HEK293 (cell line): Measurements from ENCODE around the gene CDK17.
"Not testable (repeated sequence)": the region's sequence is repeated elsewhere in the genome, so short reads cannot be mapped to it uniquely, and the experiment has no call there.

Experiments used
- CTCF ChIA-PET: fragments of 350-600 bp; formaldehyde crosslinking; extraction: SDS; loops from one replicate; lab custom pipeline; 2021; ENCODE audit warnings: antibody characterized with exemption; lab: Yijun Ruan, JAX
- POLR2A ChIA-PET: fragments of 300-600 bp; formaldehyde crosslinking; extraction: SDS; loops from one replicate; lab custom pipeline; 2020; ENCODE audit warnings: antibody characterized with exemption, inconsistent platforms; lab: Yijun Ruan, JAX
- H3K27ac ChIP-seq: fragments of 200-500 bp; sonication (Bioruptor generic); 2 replicates; pipeline ENCODE4 v1.5.1; 2014; ENCODE audit warnings: low read depth, low read length, control low read depth, inconsistent platforms; ENCODE audit errors: extremely low read depth
- H3K36me3 ChIP-seq, 2 experiments: fragments of 200-500 bp in 1 of 2; sonication (Bioruptor generic) in 1 of 2; 1 replicate in 1 of 2; 2 replicates in 1 of 2; pipeline ENCODE4 v1.5.1; 2014 to 2017; ENCODE audit warnings: inconsistent platforms in 2 of 2, low read length in 2 of 2; ENCODE audit not compliant: control insufficient read depth in 2 of 2, insufficient read depth in 1 of 2
- H3K4me1 ChIP-seq: fragments of 200-500 bp; sonication (Bioruptor generic); 2 replicates; pipeline ENCODE4 v1.5.1; 2014; ENCODE audit warnings: mild to moderate bottlenecking, low read length, inconsistent platforms; ENCODE audit not compliant: control insufficient read depth, insufficient read depth
- H3K4me3 ChIP-seq: 2 replicates; pipeline ENCODE4 v1.5.1; 2011; ENCODE audit warnings: low read depth, mild to moderate bottlenecking, control low read depth, low read length, moderate library complexity
- H3K9me3 ChIP-seq: fragments of 200-500 bp; sonication (Bioruptor generic); 2 replicates; pipeline ENCODE4 v1.5.1; 2014; ENCODE audit warnings: low read depth, low read length, inconsistent platforms; ENCODE audit not compliant: control insufficient read depth, insufficient read depth
- GLIS2 ChIP-seq: fragments of 450-650 bp; formaldehyde crosslinking; IDR thresholded peaks from 2 replicates; pipeline ENCODE4 v1.5.1; 2016; ENCODE audit warnings: missing biosample characterization, missing genetic modification characterization
- KLF1 ChIP-seq: fragments of 450-650 bp; formaldehyde crosslinking; IDR thresholded peaks from 2 replicates; pipeline ENCODE4 v1.5.1; 2016; ENCODE audit warnings: missing biosample characterization, missing genetic modification characterization
- KLF17 ChIP-seq: fragments of 450-650 bp; formaldehyde crosslinking; IDR thresholded peaks from 2 replicates; pipeline ENCODE4 v1.5.1; 2016; ENCODE audit warnings: missing biosample characterization, missing genetic modification characterization
- KLF9 ChIP-seq: fragments of 450-650 bp; formaldehyde crosslinking; IDR thresholded peaks from 2 replicates; pipeline ENCODE4 v1.5.1; 2016; ENCODE audit warnings: missing biosample characterization, missing genetic modification characterization, low read depth
- PRDM10 ChIP-seq: fragments of 450-650 bp; formaldehyde crosslinking; IDR thresholded peaks from 2 replicates; pipeline ENCODE4 v1.5.1; 2016; ENCODE audit warnings: missing biosample characterization, missing genetic modification characterization
- WT1 ChIP-seq: fragments of 450-650 bp; formaldehyde crosslinking; IDR thresholded peaks from 2 replicates; pipeline ENCODE4 v1.5.1; 2016; ENCODE audit warnings: missing biosample characterization, missing genetic modification characterization
- ZBTB10 ChIP-seq: fragments of 450-650 bp; formaldehyde crosslinking; IDR thresholded peaks from 2 replicates; pipeline ENCODE4 v1.5.1; 2016; ENCODE audit warnings: missing biosample characterization, missing genetic modification characterization
- ZBTB26 ChIP-seq: fragments of 450-650 bp; formaldehyde crosslinking; optimal IDR thresholded peaks from 2 replicates; pipeline ENCODE3; 2016; ENCODE audit warnings: missing biosample characterization, mild to moderate bottlenecking, missing genetic modification characterization
- ZBTB8A ChIP-seq: fragments of 450-650 bp; formaldehyde crosslinking; IDR thresholded peaks from 2 replicates; pipeline ENCODE4 v1.5.1; 2016; ENCODE audit warnings: missing biosample characterization, missing genetic modification characterization
- ZFHX2 ChIP-seq: fragments of 450-650 bp; formaldehyde crosslinking; conservative IDR thresholded peaks from 2 replicates; pipeline ENCODE4 v1.5.1; 2016; ENCODE audit warnings: missing biosample characterization, missing genetic modification characterization
- ZFP69B ChIP-seq: fragments of 450-650 bp; formaldehyde crosslinking; IDR thresholded peaks from 2 replicates; pipeline ENCODE4 v1.5.1; 2016; ENCODE audit warnings: missing biosample characterization, missing genetic modification characterization
- ZNF211 ChIP-seq: fragments of 450-650 bp; formaldehyde crosslinking; IDR thresholded peaks from 2 replicates; pipeline ENCODE4 v1.5.1; 2016; ENCODE audit warnings: low read depth, missing biosample characterization, missing genetic modification characterization
- ZNF335 ChIP-seq: fragments of 450-650 bp; formaldehyde crosslinking; conservative IDR thresholded peaks from 2 replicates; pipeline ENCODE4 v1.5.1; 2016; ENCODE audit warnings: missing biosample characterization, missing genetic modification characterization
- ZNF366 ChIP-seq: fragments of 450-650 bp; formaldehyde crosslinking; conservative IDR thresholded peaks from 2 replicates; pipeline ENCODE4 v1.5.1; 2016; ENCODE audit warnings: missing biosample characterization, missing genetic modification characterization
- ZNF518A ChIP-seq: fragments of 450-650 bp; formaldehyde crosslinking; conservative IDR thresholded peaks from 2 replicates; pipeline ENCODE4 v1.5.1; 2016; ENCODE audit warnings: low read depth, missing biosample characterization, missing genetic modification characterization
- ZNF529 ChIP-seq: fragments of 450-650 bp; formaldehyde crosslinking; IDR thresholded peaks from 2 replicates; pipeline ENCODE4 v1.5.1; 2017; ENCODE audit warnings: missing genetic modification characterization, missing biosample characterization; ENCODE audit not compliant: insufficient replicate concordance
- ZNF558 ChIP-seq: fragments of 450-650 bp; formaldehyde crosslinking; IDR thresholded peaks from 2 replicates; pipeline ENCODE4 v1.5.1; 2016; ENCODE audit warnings: missing biosample characterization, missing genetic modification characterization
- ZNF596 ChIP-seq: fragments of 450-650 bp; IDR thresholded peaks from 2 replicates; pipeline ENCODE4 v1.5.0; 2018; ENCODE audit warnings: missing biosample characterization, mild to moderate bottlenecking, missing genetic modification characterization, moderate library complexity
- ZNF629 ChIP-seq: fragments of 450-650 bp; formaldehyde crosslinking; IDR thresholded peaks from 2 replicates; pipeline ENCODE4 v1.5.1; 2017; ENCODE audit warnings: missing biosample characterization, missing genetic modification characterization

CDK17 gene

GRCh38 chr12:96317801-96318200 is 82.4 kb downstream of the CDK17 start:
- POLR2A ChIA-PET, H3K27ac ChIP-seq: not testable (repeated sequence)
- peak; percentile 38 for TF ChIP-seq ZNF529
- TF ChIP-seq ZNF558, result 0 out of 2 replicates have a peak, but pooled peaks have one; percentile 34
- TF ChIP-seq, all 188 proteins: peak for 2; not testable (repeated sequence) for 186
- CTCF ChIA-PET, H3K9me3 ChIP-seq, H3K36me3 ChIP-seq, H3K4me3 ChIP-seq, H3K4me1 ChIP-seq: not testable (repeated sequence)

GRCh38 chr12:96315741-96316481 is 84.3 kb downstream of the CDK17 start:
- H3K4me3 ChIP-seq, result peak overlapping the region; percentile 42
- CTCF ChIA-PET, result interaction anchor here (0.6 to 0.7 kb wide), 2 partner anchors 20 to 1521 kb away, joined by 3 read pairs; no protein-coding TSS in a partner anchor
- TF ChIP-seq KLF17 (tag by site-specific recombination), result peak; percentile 47; the same call in 1 of the 2 replicates
- TF ChIP-seq ZNF366 (tag by site-specific recombination), result 0 out of 2 replicates have a peak, but pooled peaks have one; percentile 24
- TF ChIP-seq ZFHX2, result peak; percentile 65
- peak; percentile 31; the same call in 1 of the 2 replicates for TF ChIP-seq PRDM10 (tag by site-specific recombination)
- TF ChIP-seq ZNF629 (tag by site-specific recombination), result peak; percentile 17; the same call in 1 of the 2 replicates
- peak; percentile 34; the same call in 1 of the 2 replicates for TF ChIP-seq ZNF518A (tag by site-specific recombination)
- peak; percentile 36; the same call in 1 of the 2 replicates for TF ChIP-seq GLIS2 (tag by site-specific recombination)
- TF ChIP-seq ZBTB10 (tag by site-specific recombination), result peak; percentile 72; the same call in 1 of the 2 replicates
- TF ChIP-seq WT1 (tag by site-specific recombination), result peak; percentile 39; the same call in 1 of the 2 replicates
- peak; percentile 64 for TF ChIP-seq ZBTB8A (tag by site-specific recombination)
- 0 out of 2 replicates have a peak, but pooled peaks have one; percentile 27 for TF ChIP-seq ZFP69B (tag by site-specific recombination)
- peak; percentile 46 for TF ChIP-seq ZBTB26 (tag by site-specific recombination)
- 0 out of 2 replicates have a peak, but pooled peaks have one; percentile 40 for TF ChIP-seq ZNF211
- TF ChIP-seq KLF1 (tag by site-specific recombination), result peak; percentile 54
- TF ChIP-seq KLF9, result 0 out of 2 replicates have a peak, but pooled peaks have one; percentile 29
- peak; percentile 88 for TF ChIP-seq ZNF335 (tag by site-specific recombination)
- 0 out of 2 replicates have a peak, but pooled peaks have one; percentile 17 for TF ChIP-seq ZNF596 (tag by site-specific recombination)

More at GRCh38 chr12:96315741-96316481, 84.3 kb downstream of the CDK17 start:
- H3K4me1 ChIP-seq, H3K36me3 ChIP-seq, H3K9me3 ChIP-seq: not testable (repeated sequence)
- POLR2A ChIA-PET, result interaction anchor here (0.7 to 1.6 kb wide), 3 partner anchors 8 to 84 kb away, joined by 3 to 5 read pairs (median 4); partner anchors contain the start of gene CDK17
- peak overlapping the region; percentile 76 for H3K27ac ChIP-seq
